GM10248 (cell line): Measurements from ENCODE around the gene KRT6B.

Experiments used
- CTCF ChIA-PET: fragments of 300-600 bp; sonication (Branson Sonifier 250); formaldehyde crosslinking; extraction: SDS; loops from one replicate; lab custom pipeline; 2021; ENCODE audit warnings: antibody characterized with exemption; lab: Yijun Ruan, JAX
- POLR2A ChIA-PET: fragments of 350-650 bp; sonication (Branson Sonifier 250); formaldehyde crosslinking; extraction: SDS; loops from one replicate; lab custom pipeline; 2020; ENCODE audit warnings: antibody characterized with exemption; lab: Yijun Ruan, JAX
- DNase-seq: peaks from one replicate; pipeline ENCODE4 v3.0.0; 2012; ENCODE audit errors: extremely low spot score
- CTCF ChIP-seq: IDR thresholded peaks from 2 replicates; pipeline ENCODE4 v1.5.1; 2012; ENCODE audit warnings: mild to moderate bottlenecking, low read depth; ENCODE audit errors: extremely low read depth, missing control alignments, control extremely low read depth

The KRT6B gene

GRCh38 chr12:52401926-52402325 is 50.0 kb downstream of the KRT6B start:
- no peak for DNase-seq
- no peak for TF ChIP-seq CTCF
- POLR2A ChIA-PET = no interaction called here
- CTCF ChIA-PET = interaction anchor here (0.9 to 1.6 kb wide), 2 partner anchors 10 to 482 kb away, joined by 3 read pairs; no protein-coding TSS in a partner anchor

GRCh38 chr12:52401526-52401925 is 50.4 kb downstream of the KRT6B start:
- CTCF ChIA-PET = interaction anchor here (0.6 to 1.6 kb wide), 4 partner anchors 10 to 483 kb away, joined by 3 to 4 read pairs (median 3); no protein-coding TSS in a partner anchor
- POLR2A ChIA-PET = no interaction called here
- no peak for TF ChIP-seq CTCF
- no peak for DNase-seq

GRCh38 chr12:52400906-52401305 is 51.0 kb downstream of the KRT6B start:
- DNase-seq = no peak
- no peak for TF ChIP-seq CTCF
- CTCF ChIA-PET = interaction anchor here (0.6 to 1.6 kb wide), 4 partner anchors 9 to 484 kb away, joined by 3 to 4 read pairs (median 3); no protein-coding TSS in a partner anchor
- POLR2A ChIA-PET = no interaction called here

- no peak for TF ChIP-seq CTCF
- CTCF ChIA-PET = interaction anchor here (1.5 to 1.6 kb wide), 2 partner anchors 25 to 480 kb away, joined by 3 to 4 read pairs; no protein-coding TSS in a partner anchor
- DNase-seq = no peak
- POLR2A ChIA-PET = no interaction called here
These were observed 52.2 kb downstream of the KRT6B start for GRCh38 chr12:52399756-52400155.

GRCh38 chr12:52398176-52398575 is 53.8 kb downstream of the KRT6B start:
- ChIA-PET CTCF (interaction anchor here (1.2 kb wide), 1 partner anchor 10 kb away, joined by 3 read pairs; no protein-coding TSS in a partner anchor), POLR2A (no interaction called here)
- DNase-seq = no peak
- no peak for TF ChIP-seq CTCF

GRCh38 chr12:52396656-52397055 is 55.3 kb downstream of the KRT6B start:
- CTCF ChIA-PET = no interaction called here
- no peak for DNase-seq
- no peak for TF ChIP-seq CTCF
- POLR2A ChIA-PET = no interaction called here
